Measurements from ENCODE around the gene LRIT1.

The LRIT1 gene

DNA sequence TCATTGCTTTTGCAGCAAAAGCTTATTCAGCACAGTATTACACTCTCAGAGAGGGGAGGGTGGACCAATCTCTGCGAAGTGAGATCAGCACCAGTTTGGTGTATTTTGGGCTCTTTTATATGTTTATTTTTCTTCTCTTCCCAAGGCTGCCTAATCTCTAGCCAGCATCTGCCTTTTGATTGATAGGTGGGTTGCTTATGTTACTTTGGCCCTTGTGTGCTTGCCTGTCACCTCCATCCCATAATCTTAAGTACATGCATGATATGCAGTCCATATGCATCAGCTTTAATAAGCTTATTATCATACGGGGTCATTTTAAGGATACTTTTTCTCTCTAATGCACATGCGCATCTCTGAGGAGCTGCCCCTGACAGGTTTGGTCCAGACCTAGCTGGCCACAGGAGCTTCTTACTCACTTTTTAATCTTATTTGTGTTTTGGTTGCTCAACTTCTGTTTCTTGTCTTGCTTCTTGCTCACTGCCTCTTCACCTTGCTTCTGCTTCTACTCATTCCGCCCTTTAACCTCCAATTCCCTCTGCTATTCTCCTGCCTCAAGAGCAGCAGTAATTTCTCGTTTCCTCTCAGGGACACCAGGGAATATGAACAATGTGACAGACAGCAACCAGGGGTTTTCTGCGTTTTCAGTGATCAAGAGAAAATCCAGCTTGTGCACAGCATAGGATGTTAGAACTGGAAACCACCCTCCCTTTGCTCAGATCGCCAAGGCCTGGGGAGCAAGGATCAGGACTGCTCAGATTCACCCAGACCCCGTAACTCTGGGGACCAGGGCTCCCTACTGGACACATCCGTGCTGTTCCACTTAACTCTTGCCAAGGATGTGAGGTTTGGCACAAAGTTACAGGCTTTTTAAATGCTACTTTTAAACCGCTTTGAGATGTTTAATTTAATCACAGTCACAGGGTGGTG is 13.5 kb upstream of the LRIT1 start:
- no peak for DNase-seq (ENCODE audit: low read depth, low spot score)

DNA sequence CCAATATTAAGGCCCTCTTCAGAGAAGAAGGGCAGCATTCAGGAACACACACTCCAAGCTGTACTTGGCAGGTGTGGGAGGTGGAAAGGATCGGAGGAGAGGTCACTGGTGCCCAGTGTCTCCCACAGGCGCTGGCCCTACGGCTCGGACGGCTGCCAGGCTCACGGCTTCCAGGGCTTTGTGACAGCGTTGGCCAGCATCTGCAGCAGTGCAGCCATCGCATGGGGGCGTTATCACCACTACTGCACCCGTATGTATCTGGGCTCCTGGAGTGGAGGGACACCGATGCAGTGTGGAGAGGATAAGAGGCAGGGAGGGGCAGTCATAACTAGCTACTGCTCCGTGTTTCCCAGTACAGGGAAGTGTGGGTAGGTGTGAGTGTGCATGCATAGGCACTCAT is 7.4 kb upstream of the LRIT1 start:
- DNase-seq (ENCODE audit: low read depth, low spot score) = no peak

DNA sequence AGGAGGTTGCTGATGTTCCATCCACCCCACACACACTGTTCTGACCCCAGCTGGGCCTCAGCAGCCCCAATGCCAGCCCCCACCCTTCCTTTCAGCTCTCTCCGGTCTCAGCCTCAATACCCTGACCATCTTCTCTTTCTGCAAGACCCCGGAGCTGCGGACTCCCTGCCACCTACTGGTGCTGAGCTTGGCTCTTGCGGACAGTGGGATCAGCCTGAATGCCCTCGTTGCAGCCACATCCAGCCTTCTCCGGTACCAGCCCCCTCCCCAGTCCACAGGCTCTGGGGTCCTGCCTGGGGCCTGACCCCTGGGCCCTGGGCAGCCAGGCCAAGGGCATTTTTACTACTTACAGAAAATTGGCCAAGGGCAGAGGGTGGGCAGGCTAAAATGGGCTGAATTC is 6.2 kb upstream of the LRIT1 start:
- DNase-seq (ENCODE audit: low read depth, low spot score) = no peak

GRCh38 chr10:84244651-84245270 is 3.4 kb upstream of the LRIT1 start, which contains the start of gene RGR:
Gene RGR, plus strand, starts transcription at chr10:84245053. Its CDS starts 38 bp downstream, at chr10:84245091.
- DNase-seq (ENCODE audit: low read depth, low spot score) = no peak

DNA sequence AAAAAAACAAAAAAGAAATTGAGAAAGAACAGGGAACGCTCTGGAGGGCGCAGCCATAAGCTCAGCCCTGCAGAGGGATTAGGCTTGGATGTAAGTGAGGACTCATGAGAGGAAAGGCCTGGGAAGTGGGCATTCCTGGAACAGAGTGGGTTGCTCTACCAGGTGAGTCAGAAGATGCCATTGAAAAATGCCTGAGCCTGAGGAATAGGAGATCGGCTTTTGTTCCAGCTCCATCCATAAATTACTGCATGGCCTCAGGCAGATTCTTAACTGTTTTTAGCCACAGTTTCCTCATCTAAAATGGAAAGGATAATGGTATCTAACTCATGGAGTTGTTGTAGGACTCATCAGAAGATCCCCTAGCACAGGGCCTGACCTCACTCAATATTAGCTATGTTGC is 2.4 kb upstream of the LRIT1 start:
- no peak for DNase-seq (ENCODE audit: low read depth, low spot score)

GRCh38 chr10:84238909-84239308 is 2.4 kb downstream of the LRIT1 start:
- no peak for DNase-seq (ENCODE audit: low read depth, low spot score)

DNA sequence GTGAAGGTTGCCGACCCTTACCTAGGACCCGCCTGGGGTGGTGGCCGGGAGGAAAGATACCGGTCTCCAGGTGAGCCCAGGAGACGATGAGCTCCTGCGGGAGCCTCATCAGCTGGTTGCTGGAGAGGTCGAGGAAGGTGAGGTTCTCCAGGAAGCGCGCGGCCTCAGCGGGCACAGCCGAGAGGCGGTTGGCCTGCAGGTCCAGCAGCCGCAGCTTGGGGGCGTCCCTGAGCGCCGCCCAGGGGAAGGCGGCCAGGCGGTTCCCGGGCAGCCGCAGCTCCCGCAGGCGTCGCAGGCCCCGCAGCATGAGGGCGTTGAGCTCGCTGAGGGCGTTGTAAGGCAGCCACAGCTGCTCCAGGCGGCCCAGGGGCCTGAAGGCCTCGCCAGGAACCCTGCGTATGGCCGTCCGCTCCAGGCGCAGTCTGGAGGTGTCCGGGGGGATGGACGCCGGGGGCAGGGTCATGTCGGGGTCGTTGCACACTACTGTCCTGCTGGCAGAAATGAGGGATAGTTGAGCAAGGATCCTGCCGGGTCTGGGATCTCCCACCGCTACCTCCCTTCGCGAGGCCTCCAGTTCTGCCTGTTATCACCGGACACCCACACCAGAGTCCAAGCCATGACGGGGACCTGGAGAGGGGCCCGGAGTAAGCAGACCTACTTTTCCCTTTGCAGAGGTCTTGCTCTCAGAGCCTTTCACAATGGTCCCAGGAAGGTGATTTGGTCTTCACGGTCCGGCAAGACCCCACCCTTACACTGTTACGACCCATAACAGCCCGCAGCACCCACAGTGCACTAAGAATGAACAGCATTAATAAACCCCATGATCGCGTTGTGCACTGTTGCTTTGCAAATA is 3.9 kb downstream of the LRIT1 start:
- DNase-seq (ENCODE audit: low read depth, low spot score) = no peak

GRCh38 chr10:84236807-84237198 is 4.5 kb downstream of the LRIT1 start:
- no peak for DNase-seq (ENCODE audit: low read depth, low spot score)

DNA sequence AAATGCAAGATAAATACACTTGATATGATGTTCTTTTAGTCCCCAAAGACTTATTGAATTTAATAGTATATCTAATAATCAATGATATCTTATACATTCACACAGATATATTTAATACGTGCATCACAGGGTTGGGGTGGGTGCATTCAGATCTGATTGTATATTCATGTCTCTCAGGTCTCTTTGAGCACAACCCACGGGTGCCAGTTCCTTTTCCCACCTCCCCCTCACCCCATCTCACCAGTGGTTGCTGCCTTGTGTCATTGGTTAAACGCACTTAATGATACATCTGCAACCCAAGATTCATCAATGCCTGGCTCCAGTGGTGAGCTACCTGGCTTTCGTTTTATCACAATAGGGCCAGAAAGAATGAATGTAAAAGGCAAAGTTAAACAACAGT is 6.2 kb downstream of the LRIT1 start:
- DNase-seq (ENCODE audit: low read depth, low spot score) = no peak

- DNase-seq (ENCODE audit: low read depth, low spot score) = no peak
Observed at GRCh38 chr10:84234479-84234878, 6.9 kb downstream of the LRIT1 start.

GRCh38 chr10:84233940-84234339 is 7.4 kb downstream of the LRIT1 start:
- DNase-seq (ENCODE audit: low read depth, low spot score) = no peak

DNA sequence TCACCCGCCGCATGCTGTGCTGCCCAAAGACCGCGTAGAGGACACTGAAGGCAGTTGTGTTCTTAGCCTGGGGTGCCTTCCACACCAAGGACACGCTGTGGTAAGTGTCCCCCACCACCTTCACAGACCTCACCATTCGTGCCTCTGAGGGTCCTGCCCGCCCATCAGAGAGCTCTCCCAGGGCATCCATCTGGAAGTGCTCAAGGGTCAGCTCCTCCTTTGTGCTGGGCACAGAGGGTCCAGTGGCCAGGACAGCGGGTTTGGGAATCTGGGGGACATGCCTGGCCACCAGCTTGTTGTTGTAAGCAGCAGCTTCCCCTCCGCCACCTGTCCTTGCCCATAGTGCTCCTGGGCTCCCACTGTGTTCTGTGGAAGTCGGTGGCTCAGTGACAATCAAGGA is 9.0 kb downstream of the LRIT1 start:
- no peak for DNase-seq (ENCODE audit: low read depth, low spot score)

- no peak for DNase-seq (ENCODE audit: low read depth, low spot score)
Observed at GRCh38 chr10:84230359-84230758, 11.0 kb downstream of the LRIT1 start.

- no peak for DNase-seq (ENCODE audit: low read depth, low spot score)
Observed at GRCh38 chr10:84227810-84228209, 13.5 kb downstream of the LRIT1 start.

DNA sequence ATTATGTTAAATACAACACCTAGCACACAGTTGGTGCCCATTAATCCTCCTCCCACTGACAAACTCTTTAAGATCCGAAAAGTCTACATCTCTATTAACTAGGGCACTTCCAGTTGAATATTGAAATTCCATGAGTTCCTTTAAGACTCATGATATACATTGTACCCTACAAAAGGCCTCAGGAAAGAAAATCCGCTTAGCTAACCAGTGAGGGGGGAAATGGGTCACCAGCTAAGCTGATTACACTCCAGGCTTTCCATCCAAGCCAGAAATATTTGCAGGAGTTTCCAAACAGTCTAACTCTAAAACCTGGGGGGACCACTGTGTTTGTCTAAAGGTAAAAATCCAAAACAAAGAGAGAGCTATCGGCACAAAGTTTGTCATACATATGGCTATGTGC is 14.7 kb downstream of the LRIT1 start:
- DNase-seq (ENCODE audit: low read depth, low spot score) = no peak

GRCh38 chr10:84225427-84226173 is 15.7 kb downstream of the LRIT1 start, which contains the start of gene LRIT2:
Gene LRIT2, minus strand, starts transcription at chr10:84225544. Its CDS starts 24 bp downstream, at chr10:84225520.
- no peak for DNase-seq (ENCODE audit: low read depth, low spot score)

- no peak for DNase-seq (ENCODE audit: low read depth, low spot score)
Observed at GRCh38 chr10:84224411-84225028, 16.8 kb downstream of the LRIT1 start.

GRCh38 chr10:84221916-84222315 is 19.4 kb downstream of the LRIT1 start:
- no peak for DNase-seq (ENCODE audit: low read depth, low spot score)

GRCh38 chr10:84217746-84218145 is 23.6 kb downstream of the LRIT1 start:
- DNase-seq (ENCODE audit: low read depth, low spot score) = no peak

- no peak for DNase-seq (ENCODE audit: low read depth, low spot score)
Observed at GRCh38 chr10:84216834-84217233, 24.5 kb downstream of the LRIT1 start.

All from smooth muscle cell of the brain vasculature (primary cell).